Measurements from ENCODE around the gene TCN2. TPM values are rescaled to one million over a fixed set of nuclear protein-coding genes. Genes with fewer than 3 reads are reported as not detected.

The TCN2 gene
- total RNA-seq, 5 donors from 2014 or later (not counting 1 experiment from before 2014, with no cell fraction given) = 0.26 to 0.65 (median 0.57) TPM

GRCh38 chr22:30667107-30667493 lies 60.1 kb downstream of the TCN2 start:
- H3K36me3 ChIP-seq (ENCODE audit: control insufficient read depth in 2 of 2, extremely low read depth in 1 of 2, insufficient read depth in 1 of 2, low read length in 1 of 2) = peaks cover 0 to 21% of the 10 kb centered on the region in 2 donors
- H3K4me1 ChIP-seq (ENCODE audit: control insufficient read depth in 1 of 2, extremely low read depth in 1 of 2, insufficient read depth in 2 of 2, low read length in 2 of 2) = peaks cover 6 to 24% of the 10 kb centered on the region in 2 experiments
- WGBS (ENCODE audit: insufficient coverage) = 0% methylated on average over 15 of the region's 18 CpGs
- H3K9me3 ChIP-seq = no peaks in the 10 kb centered on the region
- peak overlapping the region; percentile 27 for H3K27ac ChIP-seq (ENCODE audit: low read length)
- Mint-ChIP-seq H3K4me1 (peaks cover 26 to 34% (median 29%) of the 10 kb centered on the region in 3 donors), H3K27ac (peak overlapping the region; percentile 83 to 89), H3K9me3 (no peaks in the 10 kb centered on the region), H3K36me3 (peaks cover 17% of the 10 kb centered on the region), H3K4me3 (peak overlapping the region; percentile 83 to 97 (median 94)), H3K27me3 (no peaks in the 10 kb centered on the region)
- ChIA-PET CTCF (interaction anchor here in 1 of 2 donors (0.6 kb wide), 1 partner anchor 309 kb away, joined by 3 read pairs; no protein-coding TSS in a partner anchor), POLR2A (no interaction called here)
- peaks cover 4 to 5% of the 10 kb centered on the region in 2 experiments for H3K27me3 ChIP-seq (replicated peaks in 1 of 2; ENCODE audit: control insufficient read depth in 2 of 2, extremely low read depth in 1 of 2, insufficient read depth in 2 of 2, low read length in 1 of 2)
- peak in 1 of 35 experiments; percentile 31 for DNase-seq
- ATAC-seq (replicated peaks in 1 of 4) = peak in 2 of 4 experiments; percentile 1 to 24
- H3K4me3 ChIP-seq (ENCODE audit: control insufficient read depth in 1 of 2, extremely low read depth in 1 of 2, low read length in 1 of 2) = peak overlapping the region; percentile 83 to 89

GRCh38 chr22:30667494-30668385 lies 60.8 kb downstream of the TCN2 start, which contains the start of gene DUSP18:
TSS of gene DUSP18 (minus strand) at chr22:30667875. CDS start at chr22:30664003, 3,872 bp downstream.
- Histone ChIP-seq H3K4me1 (ENCODE audit: control insufficient read depth in 1 of 2, extremely low read depth in 1 of 2, insufficient read depth in 2 of 2, low read length in 2 of 2) (peaks cover 6 to 24% of the 10 kb centered on the region in 2 experiments), H3K27ac (ENCODE audit: low read length) (peak within 1 kb of the TSS; percentile 27), H3K27me3 (replicated peaks in 1 of 2; ENCODE audit: control insufficient read depth in 2 of 2, extremely low read depth in 1 of 2, insufficient read depth in 2 of 2, low read length in 1 of 2) (peaks cover 4 to 5% of the 10 kb centered on the region in 2 experiments), H3K36me3 (ENCODE audit: control insufficient read depth in 2 of 2, extremely low read depth in 1 of 2, insufficient read depth in 1 of 2, low read length in 1 of 2) (peaks cover 0 to 15% of the 10 kb centered on the region in 2 donors), H3K9me3 (no peaks in the 10 kb centered on the region), H3K4me3 (ENCODE audit: control insufficient read depth in 1 of 2, extremely low read depth in 1 of 2, low read length in 1 of 2) (peak within 1 kb of the TSS; percentile 83 to 89)
- Mint-ChIP-seq H3K4me3 (peak within 1 kb of the TSS; percentile 83 to 97 (median 94)), H3K27ac (peak within 1 kb of the TSS; percentile 83 to 89), H3K36me3 (peaks cover 14% of the 10 kb centered on the region), H3K27me3 (no peaks in the 10 kb centered on the region), H3K9me3 (no peaks in the 10 kb centered on the region), H3K4me1 (peaks cover 26 to 34% (median 29%) of the 10 kb centered on the region in 3 donors)
- ATAC-seq (replicated peaks in 1 of 4) (peak; percentile 93 to 96 (median 95)), DNase-seq (peak; percentile 78 to 98 (median 89))
- ChIA-PET CTCF (interaction anchor here in 1 of 2 donors (0.6 to 0.8 kb wide), 2 partner anchors 33 to 308 kb away, joined by 3 to 4 read pairs; no protein-coding TSS in a partner anchor), POLR2A (no interaction called here)
- under 1% methylated on average over 75 of the region's 77 CpGs for WGBS (ENCODE audit: insufficient coverage)

- H3K27me3 Mint-ChIP-seq = no peaks in the 10 kb centered on the region
Measured at GRCh38 chr22:30668386-30668710, 61.4 kb downstream of the TCN2 start.

GRCh38 chr22:30671071-30671470 lies 64.1 kb downstream of the TCN2 start:
- no peak overlapping the region for H3K27ac Mint-ChIP-seq
- Histone ChIP-seq H3K36me3 (ENCODE audit: control insufficient read depth in 2 of 2, extremely low read depth in 1 of 2, insufficient read depth in 1 of 2, low read length in 1 of 2) (no peaks in the 10 kb centered on the region), H3K27ac (ENCODE audit: low read length) (no peak overlapping the region), H3K4me1 (ENCODE audit: control insufficient read depth in 1 of 2, extremely low read depth in 1 of 2, insufficient read depth in 2 of 2, low read length in 2 of 2) (peaks cover 6 to 22% of the 10 kb centered on the region in 2 experiments), H3K27me3 (replicated peaks in 1 of 2; ENCODE audit: control insufficient read depth in 2 of 2, extremely low read depth in 1 of 2, insufficient read depth in 2 of 2, low read length in 1 of 2) (peaks cover 4 to 5% of the 10 kb centered on the region in 2 experiments), H3K9me3 (no peaks in the 10 kb centered on the region), H3K4me3 (ENCODE audit: control insufficient read depth in 1 of 2, extremely low read depth in 1 of 2, low read length in 1 of 2) (no peak overlapping the region)
- no peak overlapping the region for H3K4me3 Mint-ChIP-seq
- ChIA-PET POLR2A (no interaction called here), CTCF (interaction anchor here in 1 of 2 donors (0.6 kb wide), 1 partner anchor 72 kb away, joined by 3 read pairs; no protein-coding TSS in a partner anchor)
- H3K9me3 Mint-ChIP-seq = no peaks in the 10 kb centered on the region
- no peaks in the 10 kb centered on the region for H3K27me3 Mint-ChIP-seq
- DNase-seq (no peak), ATAC-seq (replicated peaks in 1 of 4) (no peak)
- peaks cover 13 to 20% (median 14%) of the 10 kb centered on the region in 3 donors for H3K4me1 Mint-ChIP-seq
- H3K36me3 Mint-ChIP-seq = no peaks in the 10 kb centered on the region
- 83% methylated on average over 1 of the region's 3 CpGs for WGBS (ENCODE audit: insufficient coverage)

More at GRCh38 chr22:30668386-30668710, 61.4 kb downstream of the TCN2 start:
- ChIA-PET POLR2A (no interaction called here), CTCF (interaction anchor here in 1 of 2 donors (0.8 kb wide), 1 partner anchor 34 kb away, joined by 4 read pairs; no protein-coding TSS in a partner anchor)
- peaks cover 0 to 9% of the 10 kb centered on the region in 2 donors for H3K36me3 ChIP-seq (ENCODE audit: control insufficient read depth in 2 of 2, extremely low read depth in 1 of 2, insufficient read depth in 1 of 2, low read length in 1 of 2)
- H3K27ac ChIP-seq (ENCODE audit: low read length) = no peak overlapping the region
- peak in 1 of 35 experiments; percentile 2 for DNase-seq
- peak overlapping the region in 1 of 2 donors; percentile 44 for H3K27ac Mint-ChIP-seq
- ATAC-seq (replicated peaks in 1 of 4) = no peak
- H3K4me1 ChIP-seq (ENCODE audit: control insufficient read depth in 1 of 2, extremely low read depth in 1 of 2, insufficient read depth in 2 of 2, low read length in 2 of 2) = peaks cover 6 to 24% of the 10 kb centered on the region in 2 experiments
- H3K4me3 Mint-ChIP-seq = peak overlapping the region; percentile 83 to 97 (median 94)
- 52% methylated on average over 10 of the region's 10 CpGs for whole genome bisulfite sequencing (ENCODE audit: insufficient coverage)
- H3K36me3 Mint-ChIP-seq = peaks cover 8% of the 10 kb centered on the region
- H3K4me1 Mint-ChIP-seq = peaks cover 25 to 34% (median 27%) of the 10 kb centered on the region in 3 donors
- H3K9me3 ChIP-seq = no peaks in the 10 kb centered on the region
- H3K4me3 ChIP-seq (ENCODE audit: control insufficient read depth in 1 of 2, extremely low read depth in 1 of 2, low read length in 1 of 2) = peak overlapping the region; percentile 67 to 89
- H3K9me3 Mint-ChIP-seq = no peaks in the 10 kb centered on the region
- H3K27me3 ChIP-seq (replicated peaks in 1 of 2; ENCODE audit: control insufficient read depth in 2 of 2, extremely low read depth in 1 of 2, insufficient read depth in 2 of 2, low read length in 1 of 2) = peaks cover 4 to 5% of the 10 kb centered on the region in 2 experiments

GRCh38 chr22:30673136-30673535 lies 66.2 kb downstream of the TCN2 start:
- Mint-ChIP-seq H3K4me3 (no peak overlapping the region), H3K27ac (no peak overlapping the region), H3K9me3 (no peaks in the 10 kb centered on the region), H3K4me1 (peaks cover 5 to 7% (median 5%) of the 10 kb centered on the region in 3 donors), H3K27me3 (peaks cover 1 to 5% of the 10 kb centered on the region in 2 donors), H3K36me3 (no peaks in the 10 kb centered on the region)
- Histone ChIP-seq H3K27me3 (replicated peaks in 1 of 2; ENCODE audit: control insufficient read depth in 2 of 2, extremely low read depth in 1 of 2, insufficient read depth in 2 of 2, low read length in 1 of 2) (peaks cover 4 to 5% of the 10 kb centered on the region in 2 experiments), H3K4me3 (ENCODE audit: control insufficient read depth in 1 of 2, extremely low read depth in 1 of 2, low read length in 1 of 2) (no peak overlapping the region), H3K4me1 (ENCODE audit: control insufficient read depth in 1 of 2, extremely low read depth in 1 of 2, insufficient read depth in 2 of 2, low read length in 2 of 2) (peaks cover 0 to 4% of the 10 kb centered on the region in 2 experiments), H3K27ac (ENCODE audit: low read length) (no peak overlapping the region), H3K9me3 (no peaks in the 10 kb centered on the region), H3K36me3 (ENCODE audit: control insufficient read depth in 2 of 2, extremely low read depth in 1 of 2, insufficient read depth in 1 of 2, low read length in 1 of 2) (no peaks in the 10 kb centered on the region)
- DNase-seq = no peak
- WGBS (ENCODE audit: insufficient coverage) = 61% methylated on average over 2 of the region's 4 CpGs
- no peak for ATAC-seq (replicated peaks in 1 of 4)
- ChIA-PET POLR2A (no interaction called here), CTCF (interaction anchor here (0.6 to 1.5 kb wide), 2 partner anchors 248 to 609 kb away, joined by 3 to 4 read pairs; no protein-coding TSS in a partner anchor)

GRCh38 chr22:30674482-30674881 lies 67.5 kb downstream of the TCN2 start:
- Histone ChIP-seq H3K9me3 (no peaks in the 10 kb centered on the region), H3K27me3 (replicated peaks in 1 of 2; ENCODE audit: control insufficient read depth in 2 of 2, extremely low read depth in 1 of 2, insufficient read depth in 2 of 2, low read length in 1 of 2) (peaks cover 0 to 2% of the 10 kb centered on the region in 2 experiments), H3K4me3 (ENCODE audit: control insufficient read depth in 1 of 2, extremely low read depth in 1 of 2, low read length in 1 of 2) (no peak overlapping the region), H3K4me1 (ENCODE audit: control insufficient read depth in 1 of 2, extremely low read depth in 1 of 2, insufficient read depth in 2 of 2, low read length in 2 of 2) (no peaks in the 10 kb centered on the region), H3K36me3 (ENCODE audit: control insufficient read depth in 2 of 2, extremely low read depth in 1 of 2, insufficient read depth in 1 of 2, low read length in 1 of 2) (no peaks in the 10 kb centered on the region), H3K27ac (ENCODE audit: low read length) (no peak overlapping the region)
- Mint-ChIP-seq H3K9me3 (no peaks in the 10 kb centered on the region), H3K4me1 (no peaks in the 10 kb centered on the region), H3K4me3 (no peak overlapping the region), H3K36me3 (no peaks in the 10 kb centered on the region), H3K27me3 (peaks cover 1 to 5% of the 10 kb centered on the region in 2 donors), H3K27ac (no peak overlapping the region)
- ATAC-seq (replicated peaks in 1 of 4) = no peak
- ChIA-PET CTCF (interaction anchor here in 1 of 2 donors (1.5 kb wide), 1 partner anchor 247 kb away, joined by 4 read pairs; no protein-coding TSS in a partner anchor), POLR2A (interaction anchor here in 1 of 2 donors (0.6 kb wide), 1 partner anchor 87 kb away, joined by 4 read pairs; no protein-coding TSS in a partner anchor)
- no peak for DNase-seq
- WGBS (ENCODE audit: insufficient coverage) = 86% methylated on average over 5 of the region's 6 CpGs
